GM23338 (cell line): Measurements from ENCODE around the gene FAM3D. TPM values are rescaled to one million over a fixed set of nuclear protein-coding genes. Genes with fewer than 3 reads are reported as not detected.

Experiments
- ATAC-seq: fragments of 200-7000 bp; cut with Tn5 transposase; 3 replicates; pipeline ENCODE4 v1.9.1; 2020
- DNase-seq: peaks from one replicate; pipeline ENCODE4 v3.0.0-alpha.2; 2015; ENCODE audit warnings: low spot score
- H2AFZ ChIP-seq: fragments of 200-600 bp; sonication (generic); 2 replicates; pipeline ENCODE4 v1.8.0; 2016; ENCODE audit warnings: antibody characterized with exemption, mild to moderate bottlenecking, moderate library complexity
- H3F3A ChIP-seq: fragments of 200-600 bp; sonication (generic); replicated peaks from 2 replicates; pipeline ENCODE4 v1.8.0; 2017; ENCODE audit warnings: antibody characterized with exemption, mixed run types, low read depth
- H3K27ac ChIP-seq: fragments of 200-600 bp; sonication (generic); 2 replicates; pipeline ENCODE4 v1.6.1; 2016; ENCODE audit warnings: low read depth
- H3K27me3 ChIP-seq: fragments of 200-600 bp; sonication (generic); 2 replicates; pipeline ENCODE4 v1.8.0; 2016; ENCODE audit warnings: mild to moderate bottlenecking, mixed run types, moderate library complexity; ENCODE audit not compliant: insufficient read depth
- H3K36me3 ChIP-seq: fragments of 200-600 bp; sonication (generic); 2 replicates; pipeline ENCODE4 v1.8.0; 2016; ENCODE audit warnings: mild to moderate bottlenecking; ENCODE audit not compliant: insufficient read depth
- H3K4me1 ChIP-seq: fragments of 200-600 bp; sonication (generic); 2 replicates; pipeline ENCODE4 v1.8.0; 2016; ENCODE audit warnings: mild to moderate bottlenecking, moderate library complexity; ENCODE audit not compliant: insufficient read depth
- H3K4me2 ChIP-seq: fragments of 200-600 bp; sonication (generic); 2 replicates; pipeline ENCODE4 v1.7.1; 2017; ENCODE audit warnings: mixed run types
- H3K4me3 ChIP-seq: fragments of 200-600 bp; sonication (generic); 2 replicates; pipeline ENCODE4 v1.6.1; 2016; ENCODE audit warnings: mixed run types
- H3K79me2 ChIP-seq: fragments of 200-600 bp; sonication (generic); replicated peaks from 2 replicates; pipeline ENCODE4 v1.8.0; 2017; ENCODE audit warnings: mild to moderate bottlenecking; ENCODE audit not compliant: insufficient read depth
- H3K9me2 ChIP-seq: fragments of 200-600 bp; sonication (generic); 2 replicates; pipeline ENCODE4 v1.8.0; 2017; ENCODE audit not compliant: insufficient read depth
- H4K20me1 ChIP-seq: fragments of 200-600 bp; sonication (generic); replicated peaks from 2 replicates; pipeline ENCODE4 v1.8.0; 2017; ENCODE audit warnings: mild to moderate bottlenecking; ENCODE audit not compliant: insufficient read depth
- H3K27ac Mint-ChIP-seq: 2 replicates; pipeline ENCODE4 v1.8.0; 2020; ENCODE audit warnings: inconsistent platforms, mild to moderate bottlenecking, moderate library complexity, mixed read lengths
- H3K27me3 Mint-ChIP-seq: 3 replicates; pipeline ENCODE4 v1.8.0; 2022; ENCODE audit warnings: low read depth, mild to moderate bottlenecking, moderate library complexity, mixed read lengths, inconsistent platforms; ENCODE audit not compliant: insufficient read depth, poor library complexity
- H3K36me3 Mint-ChIP-seq: 3 replicates; pipeline ENCODE4 v1.8.0; 2021; ENCODE audit warnings: low read depth, mild to moderate bottlenecking, inconsistent platforms, moderate library complexity, mixed read lengths
- H3K4me1 Mint-ChIP-seq: 3 replicates; pipeline ENCODE4 v1.8.0; 2020; ENCODE audit warnings: mild to moderate bottlenecking, inconsistent platforms, mixed read lengths
- H3K4me3 Mint-ChIP-seq: 3 replicates; pipeline ENCODE4 v1.8.0; 2021; ENCODE audit warnings: moderate library complexity, mild to moderate bottlenecking, inconsistent platforms, mixed read lengths
- H3K9me3 Mint-ChIP-seq: 3 replicates; pipeline ENCODE4 v1.8.0; 2020; ENCODE audit warnings: moderate library complexity, mild to moderate bottlenecking, inconsistent platforms, mixed read lengths
- CREB1 ChIP-seq: fragments of 250-450 bp; sonication (Bioruptor Pico); IDR thresholded peaks from 2 replicates; pipeline ENCODE4 v1.5.0; 2020; ENCODE audit warnings: low read depth, mild to moderate bottlenecking, moderate library complexity
- EZH2 ChIP-seq: fragments of 200-600 bp; sonication (generic); IDR thresholded peaks from one replicate; pipeline ENCODE4 v1.8.0; 2017; ENCODE audit warnings: antibody characterized with exemption, mild to moderate bottlenecking, low read depth; ENCODE audit not compliant: unreplicated experiment
- EZH2phosphoT487 ChIP-seq: fragments of 200-600 bp; sonication (generic); IDR thresholded peaks from one replicate; pipeline ENCODE4 v1.8.1; 2018; ENCODE audit warnings: antibody characterized with exemption; ENCODE audit not compliant: unreplicated experiment
- JUNB ChIP-seq: IDR thresholded peaks from one replicate; pipeline ENCODE4 v1.6.1; 2016; ENCODE audit warnings: antibody characterized with exemption; ENCODE audit not compliant: unreplicated experiment
- NANOG ChIP-seq: IDR thresholded peaks from 2 replicates; pipeline ENCODE4 v1.6.1; 2016; ENCODE audit warnings: antibody characterized with exemption, borderline replicate concordance
- POLR2AphosphoS5 ChIP-seq: IDR thresholded peaks from 2 replicates; pipeline ENCODE4 v1.6.1; 2016; ENCODE audit warnings: antibody characterized with exemption, low read depth
- STAT1 ChIP-seq: IDR thresholded peaks from one replicate; pipeline ENCODE4 v1.6.1; 2016; ENCODE audit warnings: antibody characterized with exemption; ENCODE audit not compliant: unreplicated experiment
- ZNF114 ChIP-seq: fragments of 250-450 bp; sonication (Bioruptor Pico); IDR thresholded peaks from 2 replicates; pipeline ENCODE4 v1.5.0; 2020; ENCODE audit warnings: mild to moderate bottlenecking, moderate library complexity
- ZNF462 ChIP-seq: fragments of 250-450 bp; sonication (Bioruptor Pico); IDR thresholded peaks from 2 replicates; pipeline ENCODE4 v1.5.0; 2020; ENCODE audit warnings: mild to moderate bottlenecking, moderate library complexity
- polyA plus RNA-seq: library from polyadenylated mRNA; unstranded; fragments of >200 nt; fragmentation: Nextera tagmentation; extraction: Ambion mirVana; gene quantifications from 2 replicates; pipeline ENCODE4 v1.2.1, GENCODE V29; 2016
- total RNA-seq: library from RNA; depleted of rRNA; stranded (reverse); fragments of >200 nt; shearing (Covaris generic); gene quantifications from 2 replicates; pipeline ENCODE4 v1.2.3, GENCODE V29; 2014
- TF ChIP-seq, protein P1 (sequence below): IDR thresholded peaks from one replicate; pipeline ENCODE4 v1.6.1; 2018; ENCODE audit warnings: antibody characterized with exemption; ENCODE audit not compliant: unreplicated experiment

The FAM3D gene
- total and polyA plus RNA-seq, 2 experiments from 2014 or later, result 0.26 TPM; not detected in 1

DNA sequence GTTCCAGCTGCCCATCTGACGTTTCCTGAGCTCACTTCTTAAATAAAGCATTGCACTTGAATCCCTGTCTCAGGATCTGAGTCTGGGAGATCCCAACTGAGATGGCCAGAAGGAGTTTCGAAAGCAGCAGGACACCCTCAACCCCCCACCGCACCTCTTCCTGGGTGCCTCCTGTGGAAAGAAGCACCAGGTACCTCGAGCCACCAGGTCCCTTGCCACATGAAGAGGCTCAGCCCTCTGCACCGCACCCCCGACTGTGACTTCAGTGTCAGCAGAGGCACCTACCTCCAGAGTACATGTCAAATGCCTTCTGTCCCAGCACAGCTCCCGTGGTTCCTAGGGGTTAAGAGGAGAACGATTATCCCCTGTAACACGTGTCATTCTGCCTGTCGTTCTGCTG lies 26.7 kb downstream of the FAM3D start (continued):
- no peak for TF ChIP-seq EZH2
- no peak for TF ChIP-seq JUNB
- no peak for TF ChIP-seq EZH2phosphoT487
- no peak for TF ChIP-seq ZNF462 (CRISPR knock-in tag)
- TF ChIP-seq POLR2AphosphoS5, result no peak

DNA sequence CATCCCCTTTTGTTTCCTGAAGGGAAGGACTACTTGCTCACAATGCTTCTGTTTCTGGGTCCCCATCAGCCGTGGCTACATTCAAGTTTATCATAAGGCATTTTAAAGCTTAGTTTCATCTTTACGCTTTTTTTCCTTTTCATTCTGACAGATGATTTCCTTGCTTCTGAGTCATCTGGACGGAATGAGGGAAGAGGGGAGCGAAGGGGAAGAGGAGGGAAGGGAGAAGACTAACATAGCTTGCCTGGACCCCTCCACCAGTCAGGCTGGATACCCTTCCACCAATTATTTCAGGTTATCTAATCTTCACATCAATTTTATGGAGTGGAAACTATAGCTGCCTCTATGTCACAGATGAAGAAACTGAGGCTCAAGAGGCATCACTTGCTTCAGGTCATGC lies 27.6 kb downstream of the FAM3D start:
- DNase-seq (no peak), ATAC-seq (no peak)
- Histone ChIP-seq H3K27ac (no peak overlapping the region), H3K4me3 (no peak overlapping the region), H3K27me3 (peaks cover 35% of the 10 kb centered on the region), H3K4me1 (no peaks in the 10 kb centered on the region), H4K20me1 (no peaks in the 10 kb centered on the region), H3K9me2 (0 out of 2 replicates have a peak, but pooled peaks cover 4% of the 10 kb centered on the region), H3F3A (no peaks in the 10 kb centered on the region), H3K79me2 (no peaks in the 10 kb centered on the region), H3K4me2 (no peak overlapping the region), H2AFZ (no peak overlapping the region), H3K36me3 (no peaks in the 10 kb centered on the region)
- Mint-ChIP-seq H3K27me3 (peaks cover 62% of the 10 kb centered on the region), H3K9me3 (no peaks in the 10 kb centered on the region), H3K27ac (no peak overlapping the region), H3K4me1 (peaks cover 12% of the 10 kb centered on the region; the same call in 2 of the 3 replicates), H3K4me3 (no peak overlapping the region), H3K36me3 (no peaks in the 10 kb centered on the region)
- no peak for TF ChIP-seq CREB1 (CRISPR knock-in tag)
- no peak for TF ChIP-seq EZH2
- no peak for TF ChIP-seq ZNF114 (CRISPR knock-in tag)
- TF ChIP-seq EZH2phosphoT487, result no peak
- TF ChIP-seq, protein P1, sequence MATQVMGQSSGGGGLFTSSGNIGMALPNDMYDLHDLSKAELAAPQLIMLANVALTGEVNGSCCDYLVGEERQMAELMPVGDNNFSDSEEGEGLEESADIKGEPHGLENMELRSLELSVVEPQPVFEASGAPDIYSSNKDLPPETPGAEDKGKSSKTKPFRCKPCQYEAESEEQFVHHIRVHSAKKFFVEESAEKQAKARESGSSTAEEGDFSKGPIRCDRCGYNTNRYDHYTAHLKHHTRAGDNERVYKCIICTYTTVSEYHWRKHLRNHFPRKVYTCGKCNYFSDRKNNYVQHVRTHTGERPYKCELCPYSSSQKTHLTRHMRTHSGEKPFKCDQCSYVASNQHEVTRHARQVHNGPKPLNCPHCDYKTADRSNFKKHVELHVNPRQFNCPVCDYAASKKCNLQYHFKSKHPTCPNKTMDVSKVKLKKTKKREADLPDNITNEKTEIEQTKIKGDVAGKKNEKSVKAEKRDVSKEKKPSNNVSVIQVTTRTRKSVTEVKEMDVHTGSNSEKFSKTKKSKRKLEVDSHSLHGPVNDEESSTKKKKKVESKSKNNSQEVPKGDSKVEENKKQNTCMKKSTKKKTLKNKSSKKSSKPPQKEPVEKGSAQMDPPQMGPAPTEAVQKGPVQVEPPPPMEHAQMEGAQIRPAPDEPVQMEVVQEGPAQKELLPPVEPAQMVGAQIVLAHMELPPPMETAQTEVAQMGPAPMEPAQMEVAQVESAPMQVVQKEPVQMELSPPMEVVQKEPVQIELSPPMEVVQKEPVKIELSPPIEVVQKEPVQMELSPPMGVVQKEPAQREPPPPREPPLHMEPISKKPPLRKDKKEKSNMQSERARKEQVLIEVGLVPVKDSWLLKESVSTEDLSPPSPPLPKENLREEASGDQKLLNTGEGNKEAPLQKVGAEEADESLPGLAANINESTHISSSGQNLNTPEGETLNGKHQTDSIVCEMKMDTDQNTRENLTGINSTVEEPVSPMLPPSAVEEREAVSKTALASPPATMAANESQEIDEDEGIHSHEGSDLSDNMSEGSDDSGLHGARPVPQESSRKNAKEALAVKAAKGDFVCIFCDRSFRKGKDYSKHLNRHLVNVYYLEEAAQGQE, result no peak
- no peak for TF ChIP-seq NANOG
- TF ChIP-seq STAT1, result no peak
